Peyer's patch (tissue), 4 donors: ENCODE data around the gene UBA6.

Experiments used
- POLR2A ChIP-seq, 2 donors: fragments of 450-650 bp; IDR thresholded peaks; one replicate each; pipeline ENCODE4 v1.5.1; 2017; ENCODE audit warnings: antibody characterized with exemption in 2 of 2, mild to moderate bottlenecking in 2 of 2, moderate library complexity in 2 of 2
- TF ChIP-seq, protein P1 (sequence below), 6 experiments: fragments of 450-650 bp in 4 of 6; fragments of 200-600 bp in 2 of 6; sonication (generic) in 1 of 6; IDR thresholded peaks; one replicate each; pipeline ENCODE4 v1.5.1; 2017 to 2019; ENCODE audit warnings: antibody characterized with exemption in 6 of 6, mild to moderate bottlenecking in 3 of 6, moderate library complexity in 1 of 6

DNA sequence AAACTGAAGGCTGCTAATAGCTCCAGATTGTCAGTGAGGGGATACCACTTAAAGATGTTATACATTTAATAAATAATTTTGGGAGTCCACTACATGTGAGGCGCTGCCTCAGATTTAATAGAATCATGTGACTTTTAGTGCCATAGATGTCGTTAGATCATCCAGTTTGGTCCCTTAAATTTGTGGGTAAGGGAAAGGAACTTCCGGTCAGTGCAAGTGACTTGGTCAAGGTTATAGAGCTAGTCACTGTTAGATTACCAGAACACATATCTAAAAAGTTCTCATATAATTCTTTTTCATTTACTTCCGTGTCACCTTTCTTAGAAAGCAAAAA lies 529 bp upstream of the UBA6 start:
- TF ChIP-seq, protein P1, sequence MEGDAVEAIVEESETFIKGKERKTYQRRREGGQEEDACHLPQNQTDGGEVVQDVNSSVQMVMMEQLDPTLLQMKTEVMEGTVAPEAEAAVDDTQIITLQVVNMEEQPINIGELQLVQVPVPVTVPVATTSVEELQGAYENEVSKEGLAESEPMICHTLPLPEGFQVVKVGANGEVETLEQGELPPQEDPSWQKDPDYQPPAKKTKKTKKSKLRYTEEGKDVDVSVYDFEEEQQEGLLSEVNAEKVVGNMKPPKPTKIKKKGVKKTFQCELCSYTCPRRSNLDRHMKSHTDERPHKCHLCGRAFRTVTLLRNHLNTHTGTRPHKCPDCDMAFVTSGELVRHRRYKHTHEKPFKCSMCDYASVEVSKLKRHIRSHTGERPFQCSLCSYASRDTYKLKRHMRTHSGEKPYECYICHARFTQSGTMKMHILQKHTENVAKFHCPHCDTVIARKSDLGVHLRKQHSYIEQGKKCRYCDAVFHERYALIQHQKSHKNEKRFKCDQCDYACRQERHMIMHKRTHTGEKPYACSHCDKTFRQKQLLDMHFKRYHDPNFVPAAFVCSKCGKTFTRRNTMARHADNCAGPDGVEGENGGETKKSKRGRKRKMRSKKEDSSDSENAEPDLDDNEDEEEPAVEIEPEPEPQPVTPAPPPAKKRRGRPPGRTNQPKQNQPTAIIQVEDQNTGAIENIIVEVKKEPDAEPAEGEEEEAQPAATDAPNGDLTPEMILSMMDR (IDR thresholded peaks at IDR 0.05), result no peak
- no peak for TF ChIP-seq POLR2A (IDR thresholded peaks at IDR 0.05)
